OCI-LY7 (cell line): Measurements from ENCODE around the gene DOK1.

Source experiments
- CTCF ChIP-seq: fragments of 200-600 bp; sonication (generic); conservative IDR thresholded peaks from 2 replicates; pipeline ENCODE4 v1.5.1; 2014; ENCODE audit warnings: mild to moderate bottlenecking, antibody characterized with exemption, low read length, moderate library complexity, mixed read lengths
- EZH2phosphoT487 ChIP-seq: fragments of 200-600 bp; sonication (generic); IDR thresholded peaks from 2 replicates; pipeline ENCODE4 v1.6.1; 2018; ENCODE audit warnings: low read depth, borderline replicate concordance, mild to moderate bottlenecking, mixed run types, antibody characterized with exemption, low read length, moderate library complexity, mixed read lengths

- TF ChIP-seq CTCF, result peak; percentile 73
- no peak for TF ChIP-seq EZH2phosphoT487
Observed at GRCh38 chr2:74544634-74545033, 9.9 kb upstream of the DOK1 start.
